Peyer's patch (tissue), 4 donors: ENCODE measurements around the gene MED17.

Source experiments
- POLR2A ChIP-seq, 2 donors: fragments of 450-650 bp; IDR thresholded peaks; one replicate each; pipeline ENCODE4 v1.5.1; 2017; ENCODE audit warnings: antibody characterized with exemption in 2 of 2, mild to moderate bottlenecking in 2 of 2, moderate library complexity in 2 of 2
- TF ChIP-seq, protein P1 (sequence below), 6 experiments: fragments of 450-650 bp in 4 of 6; fragments of 200-600 bp in 2 of 6; sonication (generic) in 1 of 6; IDR thresholded peaks; one replicate each; pipeline ENCODE4 v1.5.1; 2017 to 2019; ENCODE audit warnings: antibody characterized with exemption in 6 of 6, mild to moderate bottlenecking in 3 of 6, moderate library complexity in 1 of 6

DNA sequence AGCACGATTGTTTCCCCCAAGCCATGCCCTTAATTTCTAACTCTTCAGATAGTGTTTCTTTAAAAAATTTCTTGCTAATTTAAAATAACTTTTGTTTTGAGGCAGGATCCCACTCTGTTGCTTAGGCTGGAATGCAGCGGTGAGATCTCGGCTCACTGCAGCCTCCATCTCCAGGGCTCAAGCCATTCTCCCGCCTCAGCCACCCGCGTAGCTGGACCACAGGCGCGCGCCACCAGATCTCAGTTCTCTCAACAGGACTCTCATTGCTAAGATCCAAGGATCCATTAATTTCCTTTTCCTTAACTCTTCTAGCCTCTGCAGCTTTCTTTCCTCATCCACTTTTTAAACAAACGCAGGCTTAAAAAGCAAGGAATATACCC is 327 bp upstream of the MED17 start:
- TF ChIP-seq, protein P1, sequence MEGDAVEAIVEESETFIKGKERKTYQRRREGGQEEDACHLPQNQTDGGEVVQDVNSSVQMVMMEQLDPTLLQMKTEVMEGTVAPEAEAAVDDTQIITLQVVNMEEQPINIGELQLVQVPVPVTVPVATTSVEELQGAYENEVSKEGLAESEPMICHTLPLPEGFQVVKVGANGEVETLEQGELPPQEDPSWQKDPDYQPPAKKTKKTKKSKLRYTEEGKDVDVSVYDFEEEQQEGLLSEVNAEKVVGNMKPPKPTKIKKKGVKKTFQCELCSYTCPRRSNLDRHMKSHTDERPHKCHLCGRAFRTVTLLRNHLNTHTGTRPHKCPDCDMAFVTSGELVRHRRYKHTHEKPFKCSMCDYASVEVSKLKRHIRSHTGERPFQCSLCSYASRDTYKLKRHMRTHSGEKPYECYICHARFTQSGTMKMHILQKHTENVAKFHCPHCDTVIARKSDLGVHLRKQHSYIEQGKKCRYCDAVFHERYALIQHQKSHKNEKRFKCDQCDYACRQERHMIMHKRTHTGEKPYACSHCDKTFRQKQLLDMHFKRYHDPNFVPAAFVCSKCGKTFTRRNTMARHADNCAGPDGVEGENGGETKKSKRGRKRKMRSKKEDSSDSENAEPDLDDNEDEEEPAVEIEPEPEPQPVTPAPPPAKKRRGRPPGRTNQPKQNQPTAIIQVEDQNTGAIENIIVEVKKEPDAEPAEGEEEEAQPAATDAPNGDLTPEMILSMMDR (IDR thresholded peaks at IDR 0.05) = no peak
- no peak for TF ChIP-seq POLR2A (IDR thresholded peaks at IDR 0.05)
